T47D (cell line): ENCODE data around the gene SCT.

Source experiments
- DNase-seq, 2 experiments: peaks; one replicate each; pipeline versions ENCODE4 v3.0.0 to v3.0.0-alpha.2; 2011 to 2012; ENCODE audit warnings: low read depth in 1 of 2, low spot score in 1 of 2
- JUND ChIP-seq: IDR thresholded peaks from 2 replicates; pipeline ENCODE4 v1.6.1; 2012; ENCODE audit warnings: low read depth
- in situ Hi-C: cut with HindIII; loops from 2 replicates; pipeline ENCODE4 v1.10.0; 2016; ENCODE audit warnings: low sequenced_read_pairs, low pct_unique_long_range_greater_than_20kb

Gene SCT

GRCh38 chr11:615504-616319 lies 11.3 kb downstream of the SCT start, which contains the start of gene IRF7:
Gene IRF7 (minus strand): TSS chr11:615950. CDS start chr11:615364, 586 bp downstream.
- in situ Hi-C loops, result no loop called here
- peak; percentile 81 to 84 for DNase-seq

GRCh38 chr11:614623-615503 lies 12.1 kb downstream of the SCT start:
- no peak for TF ChIP-seq JUND
- in situ Hi-C loops, result no loop called here
- DNase-seq, result no peak

More at GRCh38 chr11:615504-616319, 11.3 kb downstream of the SCT start, which contains the start of gene IRF7:
- no peak for TF ChIP-seq JUND

- in situ Hi-C loops, result no loop called here
- no peak for DNase-seq
Observed at GRCh38 chr11:614021-614622, 12.9 kb downstream of the SCT start.

GRCh38 chr11:613369-613968 lies 13.5 kb downstream of the SCT start:
- TF ChIP-seq JUND, result no peak
- in situ Hi-C loops, result no loop called here
- peak; percentile 55 to 76 for DNase-seq

More at GRCh38 chr11:614021-614622, 12.9 kb downstream of the SCT start:
- no peak for TF ChIP-seq JUND

GRCh38 chr11:612961-613300 lies 14.1 kb downstream of the SCT start:
- DNase-seq, result no peak
- in situ Hi-C loops, result no loop called here
- TF ChIP-seq JUND, result no peak

GRCh38 chr11:612201-612960 lies 14.6 kb downstream of the SCT start:
- no peak for TF ChIP-seq JUND
- peak in 1 of 2 experiments; percentile 50 for DNase-seq
- in situ Hi-C loops, result no loop called here

GRCh38 chr11:611001-611996 lies 15.7 kb downstream of the SCT start:
- in situ Hi-C loops, result no loop called here

GRCh38 chr11:610146-610801 lies 16.7 kb downstream of the SCT start:
- no peak for DNase-seq
- TF ChIP-seq JUND, result no peak
- in situ Hi-C loops, result no loop called here

More at GRCh38 chr11:611001-611996, 15.7 kb downstream of the SCT start:
- TF ChIP-seq JUND, result no peak
- no peak for DNase-seq

- no peak for TF ChIP-seq JUND
- in situ Hi-C loops, result no loop called here
- DNase-seq, result no peak
Observed at GRCh38 chr11:609341-609811, 17.6 kb downstream of the SCT start.

GRCh38 chr11:608791-609251 lies 18.2 kb downstream of the SCT start:
- DNase-seq, result no peak
- in situ Hi-C loops, result no loop called here
- TF ChIP-seq JUND, result no peak
